Stimulated activated CD4-positive, alpha-beta T cell treated with anti-CD3 and anti-CD28 coated beads, Interleukin-1b, Interleukin-23, amount 100 ng/mL, for 4 hours (primary cell): ENCODE results near the gene CTSW.
A peak's percentile ranks its signal among the peaks of the same experiment; 100 is the strongest.
"Not testable (repeated sequence)": the region's sequence is repeated elsewhere in the genome, so short reads cannot be mapped to it uniquely, and the experiment has no call there.

Source experiments
- DNase-seq, 2 donors: peaks; one replicate each; pipeline ENCODE4 v3.0.0-alpha.2; 2020; ENCODE audit warnings: low read depth in 2 of 2

The CTSW gene

GRCh38 chr11:65879617-65880016 is at the start of gene CTSW:
Gene CTSW, plus strand, starts transcription at chr11:65879837. Its CDS starts 18 bp downstream, at chr11:65879855.
- DNase-seq, result no peak

DNA sequence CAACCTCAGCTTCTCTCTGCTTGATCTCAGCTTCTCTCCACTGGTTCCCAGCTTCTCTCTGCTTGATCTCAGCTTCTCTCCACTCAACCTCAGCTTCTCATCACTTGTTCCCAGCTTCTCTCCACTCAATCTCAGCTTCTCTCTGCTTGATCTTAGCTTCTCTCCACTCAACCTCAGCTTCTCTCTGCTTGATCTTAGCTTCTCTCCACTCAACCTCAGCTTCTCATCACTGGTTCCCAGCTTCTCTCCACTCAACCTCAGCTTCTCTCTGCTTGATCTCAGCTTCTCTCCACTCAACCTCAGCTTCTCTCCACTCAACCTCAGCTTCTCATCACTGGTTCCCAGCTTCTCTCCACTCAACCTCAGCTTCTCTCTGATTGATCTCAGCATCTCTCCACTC is 47.4 kb upstream of the CTSW start:
- not testable (repeated sequence) for DNase-seq

GRCh38 chr11:65833297-65834030 is 46.2 kb upstream of the CTSW start, which contains the start of gene SNX32:
Gene SNX32, plus strand, starts transcription at chr11:65833963. Its CDS starts 103 bp downstream, at chr11:65834066.
- DNase-seq, result peak; percentile 90 to 93

DNA sequence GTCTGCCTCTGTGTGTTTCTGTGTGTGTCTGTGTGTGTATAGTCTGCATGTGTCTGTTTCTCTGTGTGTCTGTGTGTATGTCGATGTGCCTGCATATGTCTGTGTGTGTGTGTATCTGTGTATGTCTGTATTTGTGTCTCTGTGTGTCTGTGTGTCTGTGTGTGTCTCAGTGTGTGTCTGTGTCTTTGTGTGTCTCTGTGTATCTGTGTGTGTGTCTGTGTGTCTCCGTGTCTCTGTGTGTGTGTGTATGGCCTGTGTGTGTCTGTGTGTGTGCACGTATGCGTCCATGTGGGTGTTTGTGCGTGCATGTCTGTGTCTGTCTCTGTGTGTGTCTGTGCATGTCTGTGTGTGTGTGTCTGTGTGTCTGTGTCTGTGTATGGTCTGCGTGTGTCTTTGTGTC is 45.4 kb upstream of the CTSW start:
- no peak for DNase-seq

- no peak for DNase-seq
These were observed 37.5 kb upstream of the CTSW start for GRCh38 chr11:65842144-65842543.

- DNase-seq, result no peak
These were observed 35.8 kb upstream of the CTSW start for GRCh38 chr11:65843811-65844210.

- DNase-seq, result no peak
These were observed 35.3 kb upstream of the CTSW start for GRCh38 chr11:65844231-65844872.

DNA sequence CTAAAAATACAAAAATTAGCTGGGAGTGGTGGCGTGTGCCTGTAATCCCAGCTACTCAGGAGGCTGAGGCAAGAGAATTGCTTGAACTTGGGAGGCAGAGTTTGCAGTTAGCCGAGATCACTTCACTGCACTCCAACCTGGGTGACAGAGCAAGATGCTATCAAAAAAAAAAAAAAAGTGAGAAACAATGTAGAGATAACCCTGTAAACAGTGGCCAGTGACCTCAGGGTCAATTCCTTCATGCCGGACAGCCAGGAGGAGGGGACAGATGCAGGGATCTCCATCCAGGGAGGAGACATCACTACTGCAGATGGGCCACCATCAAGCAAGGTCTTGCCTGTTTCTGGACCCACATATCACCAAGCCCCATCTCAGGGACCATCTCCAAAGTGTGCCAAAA is 31.9 kb upstream of the CTSW start:
- no peak for DNase-seq

DNA sequence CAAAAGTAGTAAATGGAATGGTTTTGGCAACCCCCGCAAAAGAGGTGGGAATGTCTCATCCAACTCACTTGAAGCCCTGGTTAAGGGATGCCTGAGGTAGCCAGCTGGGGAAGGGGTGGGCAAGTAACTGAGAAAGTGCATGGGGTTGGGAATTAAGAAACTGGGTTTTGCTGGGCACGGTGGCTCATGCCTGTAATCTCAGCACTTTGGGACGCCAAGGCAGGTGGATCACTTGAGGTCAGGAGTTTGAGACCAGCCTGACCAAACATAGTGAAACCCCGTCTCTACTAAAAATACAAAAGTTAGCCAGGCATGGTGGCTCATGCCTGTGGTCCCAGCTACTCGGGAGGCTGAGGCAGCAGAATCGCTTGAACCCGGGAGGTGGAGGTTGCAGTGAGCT is 30.9 kb upstream of the CTSW start:
- DNase-seq, result not testable (repeated sequence)

DNA sequence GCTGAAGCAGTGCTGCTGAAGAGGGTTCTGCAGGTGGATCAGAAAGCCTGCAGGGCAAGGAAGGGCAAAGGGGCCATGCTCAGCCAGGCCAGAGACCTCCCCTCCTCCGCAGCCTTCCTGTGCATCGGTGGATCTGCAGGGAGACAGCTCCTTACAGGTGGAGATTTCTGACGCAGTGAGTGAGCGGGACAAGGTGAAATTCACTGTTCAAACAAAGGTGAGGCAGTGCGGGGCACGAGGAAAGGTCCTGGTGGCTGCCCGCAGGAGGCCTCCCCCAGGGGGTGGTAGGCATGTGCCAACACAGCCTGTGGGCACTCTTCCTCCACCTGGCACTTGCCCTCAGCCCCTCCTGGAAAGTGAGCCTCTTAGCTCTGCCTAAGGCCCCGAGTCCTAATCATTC is 30.3 kb upstream of the CTSW start:
- no peak for DNase-seq

DNA sequence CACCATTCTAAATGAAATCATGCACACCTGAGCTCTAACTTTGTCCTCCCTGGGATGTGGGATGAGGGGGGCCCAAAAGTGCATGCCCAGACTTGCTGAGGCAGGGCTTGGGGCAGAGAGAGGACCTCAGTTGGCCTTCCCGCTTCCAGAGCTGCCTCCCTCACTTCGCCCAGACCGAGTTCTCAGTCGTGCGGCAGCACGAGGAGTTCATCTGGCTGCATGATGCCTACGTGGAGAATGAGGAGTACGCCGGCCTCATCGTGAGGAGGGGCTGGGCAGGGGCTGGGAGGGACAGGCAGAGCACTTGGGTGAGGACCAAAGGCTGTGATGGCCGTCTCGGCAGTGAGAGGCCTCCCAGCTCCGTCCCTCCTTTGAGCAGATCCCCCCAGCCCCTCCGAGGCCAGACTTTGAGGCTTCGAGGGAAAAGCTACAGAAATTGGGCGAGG is 29.8 kb upstream of the CTSW start:
- no peak for DNase-seq

GRCh38 chr11:65850217-65851082 is 29.2 kb upstream of the CTSW start:
- DNase-seq, result no peak

DNA sequence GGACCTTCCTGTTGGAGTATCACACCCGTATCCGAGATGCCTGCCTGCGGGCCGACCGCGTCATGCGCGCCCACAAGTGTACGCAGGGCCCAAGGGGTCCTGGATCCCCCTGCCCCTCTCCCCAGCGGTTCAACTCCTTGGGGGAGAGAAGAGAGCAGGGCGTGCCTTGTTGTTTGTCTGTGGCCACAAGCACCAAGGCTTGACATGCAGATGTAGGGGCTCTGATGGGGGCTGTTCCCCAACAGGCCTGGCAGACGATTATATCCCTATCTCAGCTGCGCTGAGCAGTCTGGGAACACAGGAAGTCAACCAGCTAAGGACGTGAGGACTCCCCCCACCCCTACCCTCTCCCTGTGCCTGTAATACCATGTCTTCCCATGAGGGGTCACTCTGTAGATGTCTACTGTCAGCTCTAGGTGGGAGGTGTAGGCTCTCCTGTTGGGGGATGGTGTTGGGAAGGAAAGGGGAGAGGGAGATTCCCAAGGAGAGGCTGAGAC is 28.5 kb upstream of the CTSW start:
- no peak for DNase-seq

DNA sequence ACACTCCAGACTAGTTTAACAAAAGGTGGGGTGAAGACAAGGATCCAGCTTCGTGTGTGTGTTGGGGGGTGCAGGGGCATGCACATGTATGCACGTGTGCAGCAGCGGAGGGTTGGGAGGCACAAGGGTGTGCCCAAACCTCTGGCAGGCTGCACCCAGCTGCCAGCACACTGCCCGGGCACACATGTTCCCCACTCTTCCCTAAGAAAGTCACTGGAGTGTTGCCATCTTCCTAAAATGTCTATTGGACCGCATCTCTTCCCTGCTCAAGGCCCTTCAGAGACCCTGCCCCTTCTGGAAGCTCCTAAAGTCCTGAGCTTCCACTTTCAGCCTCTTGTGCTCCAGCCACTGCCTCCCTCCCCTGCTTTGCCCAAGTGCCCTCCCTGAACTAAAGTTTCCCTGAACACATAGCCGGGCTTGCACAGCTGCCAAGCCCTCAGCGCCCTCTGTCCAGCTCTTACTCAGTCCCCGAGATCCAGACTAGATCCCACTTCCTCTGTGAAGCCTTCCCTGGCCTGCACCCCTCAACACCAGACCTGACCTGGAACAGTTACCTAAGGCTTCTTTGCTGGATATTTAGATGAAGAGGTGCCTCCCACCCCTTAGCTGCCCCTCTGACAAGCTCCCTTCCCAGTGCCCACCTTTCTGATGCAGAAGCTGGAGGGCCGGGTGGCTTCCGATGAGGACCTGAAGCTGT is 27.7 kb upstream of the CTSW start:
- DNase-seq, result no peak

GRCh38 chr11:65852508-65853245 is 27.0 kb upstream of the CTSW start:
- DNase-seq, result no peak

DNA sequence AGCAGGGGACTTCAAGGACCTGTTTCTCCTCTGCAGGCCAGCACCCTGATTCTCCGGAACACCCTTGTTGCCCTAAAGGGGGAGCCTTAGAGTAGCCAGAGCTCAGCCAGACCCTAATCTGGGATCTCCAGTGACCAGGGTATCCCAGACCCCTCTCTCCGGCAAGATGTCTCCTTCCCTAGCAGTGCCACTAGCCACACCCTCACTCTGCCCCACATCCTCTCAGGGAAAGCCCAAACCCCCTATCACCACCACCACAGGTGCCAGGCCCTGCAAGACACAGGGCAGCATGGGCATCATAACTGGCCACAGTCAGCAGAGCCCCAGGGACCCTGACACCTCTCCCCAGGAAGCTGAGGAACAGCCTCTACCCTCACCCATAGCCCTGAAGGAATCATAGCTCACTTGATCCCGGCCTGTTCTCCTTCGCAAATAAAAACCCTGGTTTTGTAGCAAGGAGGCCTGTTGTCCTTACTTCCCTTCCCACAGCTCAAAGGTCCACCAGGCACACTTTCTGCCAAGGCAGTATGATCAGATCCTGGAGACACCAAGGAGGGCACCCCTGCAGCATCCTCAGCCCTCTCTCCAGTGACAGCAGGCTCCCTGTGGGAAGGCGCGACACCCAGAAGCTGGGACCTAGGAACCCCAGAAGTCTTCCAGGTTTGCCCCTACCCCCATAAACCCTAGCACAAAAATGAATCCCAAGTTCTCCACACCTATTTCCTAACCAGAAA is 26.2 kb upstream of the CTSW start:
- no peak for DNase-seq

DNA sequence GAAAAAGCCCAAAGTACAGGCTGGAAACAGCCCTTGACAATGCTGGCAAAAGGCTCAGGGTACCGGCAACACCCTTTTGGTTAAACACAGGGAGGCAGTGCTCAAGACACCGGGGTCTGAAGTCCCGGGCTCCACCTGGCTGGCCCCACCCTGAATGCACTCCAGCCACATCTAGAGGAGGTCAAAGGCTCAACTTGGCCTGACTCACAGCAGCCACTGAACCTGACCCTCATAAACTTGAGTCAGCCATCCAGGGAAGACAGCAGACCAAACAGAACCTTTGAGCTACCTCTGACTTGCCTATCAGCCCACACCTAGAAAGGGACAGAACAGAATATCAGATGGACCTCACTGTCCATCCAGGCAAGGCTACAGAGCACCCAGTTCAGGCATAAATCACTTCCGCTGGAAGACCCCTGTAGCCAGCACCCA is 25.5 kb upstream of the CTSW start:
- DNase-seq, result no peak

GRCh38 chr11:65854852-65855837 is 24.5 kb upstream of the CTSW start:
- DNase-seq, result no peak

- DNase-seq, result no peak
These were observed 23.7 kb upstream of the CTSW start for GRCh38 chr11:65855927-65856363.
